HEK293 (cell line): ENCODE results near the gene IL1A.

Experiments
- CTCF ChIA-PET: fragments of 350-600 bp; formaldehyde crosslinking; extraction: SDS; loops from one replicate; lab custom pipeline; 2021; ENCODE audit warnings: antibody characterized with exemption; lab: Yijun Ruan, JAX
- POLR2A ChIA-PET: fragments of 300-600 bp; formaldehyde crosslinking; extraction: SDS; loops from one replicate; lab custom pipeline; 2020; ENCODE audit warnings: antibody characterized with exemption, inconsistent platforms; lab: Yijun Ruan, JAX
- H3K27ac ChIP-seq: fragments of 200-500 bp; sonication (Bioruptor generic); 2 replicates; pipeline ENCODE4 v1.5.1; 2014; ENCODE audit warnings: low read depth, low read length, control low read depth, inconsistent platforms; ENCODE audit errors: extremely low read depth
- H3K36me3 ChIP-seq, 2 experiments: fragments of 200-500 bp in 1 of 2; sonication (Bioruptor generic) in 1 of 2; 1 replicate in 1 of 2; 2 replicates in 1 of 2; pipeline ENCODE4 v1.5.1; 2014 to 2017; ENCODE audit warnings: inconsistent platforms in 2 of 2, low read length in 2 of 2; ENCODE audit not compliant: control insufficient read depth in 2 of 2, insufficient read depth in 1 of 2
- H3K4me1 ChIP-seq: fragments of 200-500 bp; sonication (Bioruptor generic); 2 replicates; pipeline ENCODE4 v1.5.1; 2014; ENCODE audit warnings: mild to moderate bottlenecking, low read length, inconsistent platforms; ENCODE audit not compliant: control insufficient read depth, insufficient read depth
- H3K4me3 ChIP-seq: 2 replicates; pipeline ENCODE4 v1.5.1; 2011; ENCODE audit warnings: low read depth, mild to moderate bottlenecking, control low read depth, low read length, moderate library complexity
- H3K9me3 ChIP-seq: fragments of 200-500 bp; sonication (Bioruptor generic); 2 replicates; pipeline ENCODE4 v1.5.1; 2014; ENCODE audit warnings: low read depth, low read length, inconsistent platforms; ENCODE audit not compliant: control insufficient read depth, insufficient read depth
- OSR2 ChIP-seq: fragments of 450-650 bp; formaldehyde crosslinking; IDR thresholded peaks from 2 replicates; pipeline ENCODE4 v1.5.1; 2016; ENCODE audit warnings: missing biosample characterization, missing genetic modification characterization
- PRDM2 ChIP-seq: fragments of 450-650 bp; formaldehyde crosslinking; IDR thresholded peaks from 2 replicates; pipeline ENCODE4 v1.5.1; 2016; ENCODE audit warnings: missing biosample characterization, missing genetic modification characterization, borderline replicate concordance
- SETDB1 ChIP-seq: IDR thresholded peaks from one replicate; pipeline ENCODE4 v1.6.1; 2017; ENCODE audit warnings: mild to moderate bottlenecking, low read length, moderate library complexity, mixed read lengths; ENCODE audit not compliant: insufficient read length
- SP2 ChIP-seq: fragments of 450-650 bp; formaldehyde crosslinking; IDR thresholded peaks from 2 replicates; pipeline ENCODE4 v1.5.1; 2016; ENCODE audit warnings: missing biosample characterization, missing genetic modification characterization
- ZBTB7A ChIP-seq: fragments of 450-650 bp; formaldehyde crosslinking; IDR thresholded peaks from 2 replicates; pipeline ENCODE4 v1.5.1; 2016; ENCODE audit warnings: low read depth, missing biosample characterization, missing genetic modification characterization
- ZFHX2 ChIP-seq: fragments of 450-650 bp; formaldehyde crosslinking; conservative IDR thresholded peaks from 2 replicates; pipeline ENCODE4 v1.5.1; 2016; ENCODE audit warnings: missing biosample characterization, missing genetic modification characterization
- ZNF138 ChIP-seq: fragments of 450-650 bp; formaldehyde crosslinking; IDR thresholded peaks from 2 replicates; pipeline ENCODE4 v1.5.1; 2016; ENCODE audit warnings: missing biosample characterization, missing genetic modification characterization, borderline replicate concordance
- ZNF184 ChIP-seq: fragments of 450-650 bp; IDR thresholded peaks from 2 replicates; pipeline ENCODE4 v1.5.1; 2018; ENCODE audit warnings: missing biosample characterization, mild to moderate bottlenecking, missing genetic modification characterization
- ZNF23 ChIP-seq: fragments of 450-650 bp; formaldehyde crosslinking; IDR thresholded peaks from 2 replicates; pipeline ENCODE4 v1.5.1; 2016; ENCODE audit warnings: missing biosample characterization, missing genetic modification characterization, borderline replicate concordance
- ZNF248 ChIP-seq: fragments of 450-650 bp; formaldehyde crosslinking; IDR thresholded peaks from 2 replicates; pipeline ENCODE4 v1.5.1; 2017; ENCODE audit warnings: missing biosample characterization, missing genetic modification characterization
- ZNF292 ChIP-seq: fragments of 450-650 bp; formaldehyde crosslinking; IDR thresholded peaks from 2 replicates; pipeline ENCODE4 v1.5.1; 2016; ENCODE audit warnings: low read depth, missing biosample characterization, missing genetic modification characterization, borderline replicate concordance
- ZNF354C ChIP-seq: fragments of 450-650 bp; formaldehyde crosslinking; IDR thresholded peaks from 2 replicates; pipeline ENCODE4 v1.5.1; 2016; ENCODE audit warnings: missing biosample characterization, missing genetic modification characterization, low read depth, borderline replicate concordance
- ZNF558 ChIP-seq: fragments of 450-650 bp; formaldehyde crosslinking; IDR thresholded peaks from 2 replicates; pipeline ENCODE4 v1.5.1; 2016; ENCODE audit warnings: missing biosample characterization, missing genetic modification characterization
- ZNF621 ChIP-seq: fragments of 450-650 bp; formaldehyde crosslinking; IDR thresholded peaks from 2 replicates; pipeline ENCODE4 v1.5.1; 2017; ENCODE audit warnings: missing biosample characterization, missing genetic modification characterization
- ZNF623 ChIP-seq: fragments of 450-650 bp; formaldehyde crosslinking; IDR thresholded peaks from 2 replicates; pipeline ENCODE4 v1.5.1; 2016; ENCODE audit warnings: missing biosample characterization, missing genetic modification characterization
- ZNF660 ChIP-seq: fragments of 450-650 bp; IDR thresholded peaks from 2 replicates; pipeline ENCODE4 v1.5.1; 2018; ENCODE audit warnings: missing biosample characterization, mild to moderate bottlenecking, missing genetic modification characterization
- ZNF670 ChIP-seq: fragments of 450-650 bp; formaldehyde crosslinking; IDR thresholded peaks from 2 replicates; pipeline ENCODE4 v1.5.1; 2016; ENCODE audit warnings: missing biosample characterization, missing genetic modification characterization, low read depth
- ZNF677 ChIP-seq: fragments of 450-650 bp; IDR thresholded peaks from 2 replicates; pipeline ENCODE4 v1.5.0; 2018; ENCODE audit warnings: missing biosample characterization, mild to moderate bottlenecking, missing genetic modification characterization, moderate library complexity
- ZNF692 ChIP-seq: fragments of 450-650 bp; formaldehyde crosslinking; IDR thresholded peaks from 2 replicates; pipeline ENCODE4 v1.5.1; 2016; ENCODE audit warnings: missing biosample characterization, missing genetic modification characterization
- ZNF707 ChIP-seq: fragments of 450-650 bp; formaldehyde crosslinking; IDR thresholded peaks from 2 replicates; pipeline ENCODE4 v1.5.1; 2016; ENCODE audit warnings: missing biosample characterization, missing genetic modification characterization
- ZNF830 ChIP-seq: fragments of 450-650 bp; IDR thresholded peaks from 2 replicates; pipeline ENCODE4 v1.5.0; 2018; ENCODE audit warnings: missing biosample characterization, missing genetic modification characterization, low read depth, mild to moderate bottlenecking, moderate library complexity
- TF ChIP-seq, protein P1 (sequence below): fragments of 450-650 bp; formaldehyde crosslinking; conservative IDR thresholded peaks from 2 replicates; pipeline ENCODE4 v1.5.1; 2016; ENCODE audit warnings: low read depth, missing biosample characterization, missing genetic modification characterization

The IL1A gene

GRCh38 chr2:112811841-112812306 lies 27.6 kb upstream of the IL1A start:
- CTCF ChIA-PET: interaction anchor here (1.3 kb wide), 1 partner anchor 62 kb away, joined by 3 read pairs; no protein-coding TSS in a partner anchor
- Histone ChIP-seq H3K4me3 (no peak overlapping the region), H3K4me1 (no peaks in the 10 kb centered on the region), H3K36me3 (no peaks in the 10 kb centered on the region)
- TF ChIP-seq OSR2 (tag by site-specific recombination): peak; percentile 79
- no peak for TF ChIP-seq PRDM2 (tag by site-specific recombination)
- TF ChIP-seq, all 188 proteins: peak for 1
- Histone ChIP-seq H3K27ac (no peak overlapping the region), H3K9me3 (no peaks in the 10 kb centered on the region)
- POLR2A ChIA-PET: no interaction called here

GRCh38 chr2:112811276-112811831 lies 27.1 kb upstream of the IL1A start:
- no peaks in the 10 kb centered on the region for H3K36me3 ChIP-seq
- no peaks in the 10 kb centered on the region for H3K4me1 ChIP-seq
- CTCF ChIA-PET: interaction anchor here (1.3 kb wide), 1 partner anchor 62 kb away, joined by 3 read pairs; no protein-coding TSS in a partner anchor
- H3K27ac ChIP-seq: no peak overlapping the region
- no peak for TF ChIP-seq ZNF677 (tag by site-specific recombination)
- TF ChIP-seq ZNF248 (tag by site-specific recombination): no peak
- no peak for TF ChIP-seq ZNF354C
- no peak for TF ChIP-seq ZNF670 (tag by site-specific recombination)
- TF ChIP-seq ZNF184 (tag by site-specific recombination): no peak
- no peak for TF ChIP-seq SP2
- no peak for TF ChIP-seq ZFHX2 (tag by site-specific recombination)
- TF ChIP-seq ZNF138 (tag by site-specific recombination): no peak
- no peak for TF ChIP-seq ZNF292
- no peak for TF ChIP-seq SETDB1
- no peak for TF ChIP-seq ZBTB7A
- TF ChIP-seq ZNF660 (tag by site-specific recombination): no peak
- TF ChIP-seq, protein P1, sequence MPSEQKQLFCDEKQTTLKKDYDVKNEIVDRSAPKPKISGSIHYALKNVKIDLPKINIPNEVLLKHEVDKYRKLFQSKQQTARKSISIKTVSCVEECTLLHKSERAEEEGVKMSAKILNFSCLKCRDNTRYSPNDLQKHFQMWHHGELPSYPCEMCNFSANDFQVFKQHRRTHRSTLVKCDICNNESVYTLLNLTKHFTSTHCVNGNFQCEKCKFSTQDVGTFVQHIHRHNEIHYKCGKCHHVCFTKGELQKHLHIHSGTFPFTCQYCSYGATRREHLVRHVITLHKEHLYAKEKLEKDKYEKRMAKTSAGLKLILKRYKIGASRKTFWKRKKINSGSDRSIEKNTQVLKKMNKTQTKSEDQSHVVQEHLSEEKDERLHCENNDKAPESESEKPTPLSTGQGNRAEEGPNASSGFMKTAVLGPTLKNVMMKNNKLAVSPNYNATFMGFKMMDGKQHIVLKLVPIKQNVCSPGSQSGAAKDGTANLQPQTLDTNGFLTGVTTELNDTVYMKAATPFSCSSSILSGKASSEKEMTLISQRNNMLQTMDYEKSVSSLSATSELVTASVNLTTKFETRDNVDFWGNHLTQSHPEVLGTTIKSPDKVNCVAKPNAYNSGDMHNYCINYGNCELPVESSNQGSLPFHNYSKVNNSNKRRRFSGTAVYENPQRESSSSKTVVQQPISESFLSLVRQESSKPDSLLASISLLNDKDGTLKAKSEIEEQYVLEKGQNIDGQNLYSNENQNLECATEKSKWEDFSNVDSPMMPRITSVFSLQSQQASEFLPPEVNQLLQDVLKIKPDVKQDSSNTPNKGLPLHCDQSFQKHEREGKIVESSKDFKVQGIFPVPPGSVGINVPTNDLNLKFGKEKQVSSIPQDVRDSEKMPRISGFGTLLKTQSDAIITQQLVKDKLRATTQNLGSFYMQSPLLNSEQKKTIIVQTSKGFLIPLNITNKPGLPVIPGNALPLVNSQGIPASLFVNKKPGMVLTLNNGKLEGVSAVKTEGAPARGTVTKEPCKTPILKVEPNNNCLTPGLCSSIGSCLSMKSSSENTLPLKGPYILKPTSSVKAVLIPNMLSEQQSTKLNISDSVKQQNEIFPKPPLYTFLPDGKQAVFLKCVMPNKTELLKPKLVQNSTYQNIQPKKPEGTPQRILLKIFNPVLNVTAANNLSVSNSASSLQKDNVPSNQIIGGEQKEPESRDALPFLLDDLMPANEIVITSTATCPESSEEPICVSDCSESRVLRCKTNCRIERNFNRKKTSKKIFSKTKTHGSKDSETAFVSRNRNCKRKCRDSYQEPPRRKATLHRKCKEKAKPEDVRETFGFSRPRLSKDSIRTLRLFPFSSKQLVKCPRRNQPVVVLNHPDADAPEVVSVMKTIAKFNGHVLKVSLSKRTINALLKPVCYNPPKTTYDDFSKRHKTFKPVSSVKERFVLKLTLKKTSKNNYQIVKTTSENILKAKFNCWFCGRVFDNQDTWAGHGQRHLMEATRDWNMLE (tag by site-specific recombination): no peak
- no peak for TF ChIP-seq ZNF621 (tag by site-specific recombination)
- TF ChIP-seq ZNF23: no peak
- no peak for TF ChIP-seq ZNF830
- TF ChIP-seq ZNF707: no peak
- no peak for TF ChIP-seq ZNF692
- no peak for TF ChIP-seq ZNF558
- TF ChIP-seq ZNF623 (tag by site-specific recombination): no peak
- POLR2A ChIA-PET: no interaction called here
- no peaks in the 10 kb centered on the region for H3K9me3 ChIP-seq
- H3K4me3 ChIP-seq: no peak overlapping the region
